Endothelial cell (in vitro differentiated cells): ENCODE measurements around the gene WWP2. TPM values are rescaled to one million over a fixed set of nuclear protein-coding genes. Genes with fewer than 3 reads are reported as not detected.

Source experiments
- DNase-seq: peaks from one replicate; pipeline ENCODE4 v3.0.0; 2021; ENCODE audit warnings: low spot score
- H3K27ac Mint-ChIP-seq: one replicate; pipeline ENCODE4 v1.8.0; 2021; ENCODE audit warnings: mixed read lengths, inconsistent platforms; ENCODE audit not compliant: unreplicated experiment
- H3K27me3 Mint-ChIP-seq: one replicate; pipeline ENCODE4 v1.8.0; 2021; ENCODE audit warnings: mild to moderate bottlenecking, moderate library complexity, mixed read lengths, inconsistent platforms; ENCODE audit not compliant: unreplicated experiment
- H3K36me3 Mint-ChIP-seq: one replicate; pipeline ENCODE4 v1.8.0; 2021; ENCODE audit warnings: mild to moderate bottlenecking, low read depth, mixed read lengths, inconsistent platforms; ENCODE audit not compliant: unreplicated experiment
- H3K4me1 Mint-ChIP-seq: one replicate; pipeline ENCODE4 v1.8.0; 2021; ENCODE audit warnings: mild to moderate bottlenecking, mixed read lengths, inconsistent platforms; ENCODE audit not compliant: unreplicated experiment
- H3K4me3 Mint-ChIP-seq: one replicate; pipeline ENCODE4 v1.8.0; 2021; ENCODE audit warnings: mild to moderate bottlenecking, mixed read lengths, inconsistent platforms; ENCODE audit not compliant: unreplicated experiment
- H3K9me3 Mint-ChIP-seq: one replicate; pipeline ENCODE4 v1.8.0; 2021; ENCODE audit warnings: mixed read lengths, inconsistent platforms; ENCODE audit not compliant: unreplicated experiment
- total RNA-seq: library from RNA; stranded (reverse); fragmentation: NEBNext Ultra II Directional; extraction: Animal tissue kit (Norgen Biotek cat#: 25700); gene quantifications from one replicate; pipeline ENCODE4 v1.2.1, GENCODE V29; 2021; ENCODE audit not compliant: unreplicated experiment
- TF ChIP-seq, protein P1 (sequence below): fragments of 200-600 bp; sonication (generic); IDR thresholded peaks from one replicate; pipeline ENCODE4 v1.5.0; 2021; ENCODE audit warnings: antibody characterized with exemption; ENCODE audit not compliant: unreplicated experiment

Gene WWP2
- total RNA-seq, 1 donor from 2014 or later = 35.3 TPM

DNA sequence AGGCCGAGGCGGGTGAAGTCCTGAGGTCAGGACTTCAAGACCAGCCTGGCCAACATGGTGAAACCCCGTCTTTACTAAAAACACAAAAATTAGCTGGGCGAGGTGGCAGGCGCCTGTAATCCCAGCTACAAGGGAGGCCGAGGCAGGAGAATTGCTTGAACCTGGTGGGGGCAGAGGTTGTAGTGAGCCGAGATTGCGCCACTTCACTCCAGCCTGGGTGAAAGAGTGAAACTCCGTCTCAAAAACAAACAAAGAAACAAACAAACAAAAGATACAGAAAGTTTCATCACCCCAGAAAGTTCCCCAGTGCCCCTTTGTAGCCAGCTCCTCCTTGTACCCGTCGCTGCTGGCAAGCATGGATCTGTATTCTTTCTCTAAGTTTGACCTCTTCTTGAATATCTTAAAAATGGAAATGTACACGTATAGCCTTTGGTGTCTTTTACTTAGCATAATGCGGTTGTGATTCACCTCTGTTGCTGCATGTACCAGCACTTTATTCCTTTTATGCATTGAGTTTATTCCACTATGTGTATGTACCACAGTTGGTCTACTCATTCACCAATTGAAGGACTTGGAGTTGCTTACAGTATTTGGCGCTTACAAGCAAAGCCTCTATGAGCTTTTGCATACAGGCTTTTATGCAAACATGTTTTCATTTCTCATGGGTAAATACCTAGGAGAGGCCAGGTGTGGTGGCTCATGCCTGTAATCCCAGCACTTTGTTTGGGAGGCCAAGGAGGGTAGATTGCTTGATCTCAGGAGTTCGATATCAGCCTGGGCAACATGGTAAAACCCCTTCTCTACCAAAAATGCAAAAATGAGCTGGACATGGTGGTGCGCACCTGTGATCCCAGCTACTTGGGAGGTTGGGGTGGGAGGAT is 101.5 kb downstream of the WWP2 start:
- TF ChIP-seq, protein P1, sequence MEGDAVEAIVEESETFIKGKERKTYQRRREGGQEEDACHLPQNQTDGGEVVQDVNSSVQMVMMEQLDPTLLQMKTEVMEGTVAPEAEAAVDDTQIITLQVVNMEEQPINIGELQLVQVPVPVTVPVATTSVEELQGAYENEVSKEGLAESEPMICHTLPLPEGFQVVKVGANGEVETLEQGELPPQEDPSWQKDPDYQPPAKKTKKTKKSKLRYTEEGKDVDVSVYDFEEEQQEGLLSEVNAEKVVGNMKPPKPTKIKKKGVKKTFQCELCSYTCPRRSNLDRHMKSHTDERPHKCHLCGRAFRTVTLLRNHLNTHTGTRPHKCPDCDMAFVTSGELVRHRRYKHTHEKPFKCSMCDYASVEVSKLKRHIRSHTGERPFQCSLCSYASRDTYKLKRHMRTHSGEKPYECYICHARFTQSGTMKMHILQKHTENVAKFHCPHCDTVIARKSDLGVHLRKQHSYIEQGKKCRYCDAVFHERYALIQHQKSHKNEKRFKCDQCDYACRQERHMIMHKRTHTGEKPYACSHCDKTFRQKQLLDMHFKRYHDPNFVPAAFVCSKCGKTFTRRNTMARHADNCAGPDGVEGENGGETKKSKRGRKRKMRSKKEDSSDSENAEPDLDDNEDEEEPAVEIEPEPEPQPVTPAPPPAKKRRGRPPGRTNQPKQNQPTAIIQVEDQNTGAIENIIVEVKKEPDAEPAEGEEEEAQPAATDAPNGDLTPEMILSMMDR = no peak
- Mint-ChIP-seq H3K27ac (no peak overlapping the region), H3K4me1 (no peaks in the 10 kb centered on the region), H3K27me3 (peaks cover 3% of the 10 kb centered on the region), H3K9me3 (no peaks in the 10 kb centered on the region), H3K36me3 (no peaks in the 10 kb centered on the region), H3K4me3 (no peak overlapping the region)
- DNase-seq = no peak

DNA sequence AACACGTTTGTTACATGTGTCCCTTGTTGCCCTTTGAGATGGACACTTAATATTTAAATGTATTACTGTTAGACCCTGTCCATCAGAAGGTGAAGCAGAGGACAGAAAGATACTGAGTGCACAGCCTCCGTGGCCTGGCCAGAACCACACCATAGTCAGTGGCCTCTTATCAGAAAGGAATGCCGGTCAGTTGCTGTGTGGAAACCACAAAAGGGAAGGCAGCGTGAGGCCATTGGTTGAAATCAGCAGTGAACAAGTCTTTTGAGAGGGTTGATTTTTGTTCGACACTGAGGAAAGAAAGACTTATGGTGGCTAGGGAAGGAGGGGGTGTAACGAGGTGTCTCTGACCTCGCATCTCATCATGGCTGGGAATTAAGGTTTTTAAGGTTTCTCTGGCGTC is 103.6 kb downstream of the WWP2 start:
- Mint-ChIP-seq H3K27me3 (peaks cover 1% of the 10 kb centered on the region), H3K27ac (no peak overlapping the region)

DNA sequence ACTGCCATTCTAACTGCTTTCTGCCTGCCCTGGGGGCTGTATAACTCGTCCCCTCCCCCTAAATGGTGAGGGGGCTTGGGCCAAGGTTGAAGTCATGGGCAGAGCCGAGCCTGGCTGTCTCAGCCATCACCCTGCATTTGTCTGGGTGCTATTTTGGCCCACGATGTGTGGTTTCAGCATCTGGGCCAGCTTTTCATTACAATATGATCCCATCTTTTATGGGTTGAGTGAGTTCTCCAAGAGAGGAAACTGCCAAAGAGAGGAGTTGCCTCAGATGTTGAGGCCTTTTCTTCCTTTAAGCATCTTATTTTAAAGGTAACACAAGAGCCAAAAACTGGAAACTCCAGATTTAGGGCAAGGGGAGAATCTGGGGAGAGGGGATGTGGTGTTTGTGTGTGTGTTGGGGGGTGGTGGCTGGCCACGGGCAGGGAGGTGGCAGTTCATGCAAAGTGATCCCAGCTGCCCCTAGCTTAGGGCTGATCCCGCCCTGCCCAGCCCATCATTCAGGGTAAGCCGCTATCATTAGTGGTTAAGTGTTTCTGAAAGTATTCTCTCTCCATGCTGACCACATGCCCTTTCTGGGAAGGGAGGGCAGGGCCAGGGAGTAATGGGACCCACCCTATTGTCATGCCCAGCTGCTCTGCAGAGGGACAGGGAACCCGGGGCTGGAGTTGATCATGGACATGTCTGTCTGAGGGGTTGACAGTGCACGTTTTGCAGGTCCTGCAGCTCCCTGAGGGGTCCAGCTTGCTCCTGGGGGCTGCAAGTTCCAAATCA is 105.8 kb downstream of the WWP2 start:
- Mint-ChIP-seq H3K27me3 (no peaks in the 10 kb centered on the region), H3K4me3 (no peak overlapping the region), H3K9me3 (no peaks in the 10 kb centered on the region), H3K36me3 (peaks cover 8% of the 10 kb centered on the region), H3K27ac (no peak overlapping the region), H3K4me1 (no peaks in the 10 kb centered on the region)
- no peak for DNase-seq
- TF ChIP-seq, protein P1 = no peak

More for the DNA sequence above, 103.6 kb downstream of the WWP2 start:
- Mint-ChIP-seq H3K4me1 (no peaks in the 10 kb centered on the region), H3K36me3 (no peaks in the 10 kb centered on the region), H3K4me3 (no peak overlapping the region), H3K9me3 (no peaks in the 10 kb centered on the region)
- peak; percentile 6 for DNase-seq
- TF ChIP-seq, protein P1 = no peak

DNA sequence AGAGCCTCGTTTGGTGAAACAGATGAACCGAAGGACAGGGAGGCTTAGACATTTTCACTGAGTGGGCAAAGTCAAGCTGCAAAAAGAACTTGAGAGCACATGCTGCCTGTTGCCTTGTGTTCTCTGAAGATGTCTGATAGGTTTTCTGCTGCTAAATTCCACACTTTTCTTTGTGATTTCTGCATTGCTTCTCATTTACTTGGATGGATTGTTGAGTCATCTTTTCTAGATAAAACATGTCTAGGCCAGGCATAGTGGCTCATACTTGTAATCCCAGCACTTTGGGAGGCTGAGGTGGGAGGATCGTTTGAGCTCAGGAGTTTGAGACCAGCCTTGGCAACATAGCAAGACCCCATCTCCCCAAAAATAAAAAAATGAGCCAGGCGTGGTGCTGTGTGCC is 108.6 kb downstream of the WWP2 start:
- peaks cover 12% of the 10 kb centered on the region for H3K36me3 Mint-ChIP-seq
- no peak overlapping the region for H3K4me3 Mint-ChIP-seq
- no peak overlapping the region for H3K27ac Mint-ChIP-seq
- no peaks in the 10 kb centered on the region for H3K4me1 Mint-ChIP-seq
- DNase-seq = no peak
- no peaks in the 10 kb centered on the region for H3K9me3 Mint-ChIP-seq
- TF ChIP-seq, protein P1 = no peak
- no peaks in the 10 kb centered on the region for H3K27me3 Mint-ChIP-seq
